Spleen (tissue), 7 donors: ENCODE results near the gene SPC25.
A peak's percentile ranks its signal among the peaks of the same experiment; 100 is the strongest.

ENCODE experiments used
- CTCF ChIP-seq, 11 experiments: fragments of 200-600 bp in 7 of 11; fragments of 450-650 bp in 4 of 11; sonication (generic) in 4 of 11; IDR thresholded peaks in 8 of 11; conservative IDR thresholded peaks in 3 of 11; 1 replicate in 7 of 11; 2 replicates in 4 of 11; pipeline versions ENCODE4 v1.4.0 to v1.8.0; 2016 to 2021; ENCODE audit warnings: antibody characterized with exemption in 11 of 11, inconsistent platforms in 4 of 11, mild to moderate bottlenecking in 1 of 11
- POLR2A ChIP-seq, 3 donors: fragments of 450-650 bp; IDR thresholded peaks; one replicate each; pipeline ENCODE4 v1.5.1; 2017; ENCODE audit warnings: antibody characterized with exemption in 3 of 3, mild to moderate bottlenecking in 1 of 3
- donor health status: DM: no; HTN: no; CAD: no; lungs with moderate emphysema.
- donor health status: DM: no; HTN: no; CAD: no.
- donor health status: DM: no; HTN: no; CAD: no.

GRCh38 chr2:168890006-168890782, at the start of gene SPC25:
- TF ChIP-seq CTCF (IDR thresholded peaks at IDR 0.05 in 8 of 11, conservative IDR thresholded peaks at IDR 0.05 in 3 of 11) (peak in 7 of 11 experiments; percentile 17 to 47 (median 28)), POLR2A (IDR thresholded peaks at IDR 0.05) (no peak)
